Measurements from ENCODE around the gene SLCO1B1.

DNA sequence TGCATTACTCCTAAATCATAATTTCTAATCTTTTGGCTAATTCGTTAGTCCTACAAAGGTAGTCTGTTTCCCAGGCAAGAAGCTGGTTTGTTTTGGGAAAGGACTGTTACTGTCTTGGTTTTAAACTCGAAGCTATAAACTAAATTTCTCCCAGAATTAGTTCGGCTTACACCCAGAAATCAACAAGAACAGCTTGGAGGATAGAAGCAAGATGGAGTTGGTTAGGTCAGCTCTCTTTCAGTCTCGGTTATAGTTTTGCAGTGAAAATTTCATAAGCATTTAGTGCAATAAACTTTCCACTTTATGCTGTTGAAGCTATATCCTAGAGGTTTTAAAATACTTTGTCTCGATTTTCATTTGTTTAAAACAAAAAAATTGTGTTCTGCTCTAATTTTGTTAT is 103.4 kb downstream of the SLCO1B1 start:
- TF ChIP-seq, protein P1, sequence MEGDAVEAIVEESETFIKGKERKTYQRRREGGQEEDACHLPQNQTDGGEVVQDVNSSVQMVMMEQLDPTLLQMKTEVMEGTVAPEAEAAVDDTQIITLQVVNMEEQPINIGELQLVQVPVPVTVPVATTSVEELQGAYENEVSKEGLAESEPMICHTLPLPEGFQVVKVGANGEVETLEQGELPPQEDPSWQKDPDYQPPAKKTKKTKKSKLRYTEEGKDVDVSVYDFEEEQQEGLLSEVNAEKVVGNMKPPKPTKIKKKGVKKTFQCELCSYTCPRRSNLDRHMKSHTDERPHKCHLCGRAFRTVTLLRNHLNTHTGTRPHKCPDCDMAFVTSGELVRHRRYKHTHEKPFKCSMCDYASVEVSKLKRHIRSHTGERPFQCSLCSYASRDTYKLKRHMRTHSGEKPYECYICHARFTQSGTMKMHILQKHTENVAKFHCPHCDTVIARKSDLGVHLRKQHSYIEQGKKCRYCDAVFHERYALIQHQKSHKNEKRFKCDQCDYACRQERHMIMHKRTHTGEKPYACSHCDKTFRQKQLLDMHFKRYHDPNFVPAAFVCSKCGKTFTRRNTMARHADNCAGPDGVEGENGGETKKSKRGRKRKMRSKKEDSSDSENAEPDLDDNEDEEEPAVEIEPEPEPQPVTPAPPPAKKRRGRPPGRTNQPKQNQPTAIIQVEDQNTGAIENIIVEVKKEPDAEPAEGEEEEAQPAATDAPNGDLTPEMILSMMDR (IDR thresholded peaks at IDR 0.05; ENCODE audit: insufficient read depth, low read length) = no peak
- TF ChIP-seq SPI1 (IDR thresholded peaks at IDR 0.05; ENCODE audit: borderline replicate concordance, low read depth) = no peak
- no peak for TF ChIP-seq POLR2AphosphoS5 (IDR thresholded peaks at IDR 0.05; ENCODE audit: low read depth)
- no peak for TF ChIP-seq GABPA (IDR thresholded peaks at IDR 0.05; ENCODE audit: low read depth)
- TF ChIP-seq, protein P2, sequence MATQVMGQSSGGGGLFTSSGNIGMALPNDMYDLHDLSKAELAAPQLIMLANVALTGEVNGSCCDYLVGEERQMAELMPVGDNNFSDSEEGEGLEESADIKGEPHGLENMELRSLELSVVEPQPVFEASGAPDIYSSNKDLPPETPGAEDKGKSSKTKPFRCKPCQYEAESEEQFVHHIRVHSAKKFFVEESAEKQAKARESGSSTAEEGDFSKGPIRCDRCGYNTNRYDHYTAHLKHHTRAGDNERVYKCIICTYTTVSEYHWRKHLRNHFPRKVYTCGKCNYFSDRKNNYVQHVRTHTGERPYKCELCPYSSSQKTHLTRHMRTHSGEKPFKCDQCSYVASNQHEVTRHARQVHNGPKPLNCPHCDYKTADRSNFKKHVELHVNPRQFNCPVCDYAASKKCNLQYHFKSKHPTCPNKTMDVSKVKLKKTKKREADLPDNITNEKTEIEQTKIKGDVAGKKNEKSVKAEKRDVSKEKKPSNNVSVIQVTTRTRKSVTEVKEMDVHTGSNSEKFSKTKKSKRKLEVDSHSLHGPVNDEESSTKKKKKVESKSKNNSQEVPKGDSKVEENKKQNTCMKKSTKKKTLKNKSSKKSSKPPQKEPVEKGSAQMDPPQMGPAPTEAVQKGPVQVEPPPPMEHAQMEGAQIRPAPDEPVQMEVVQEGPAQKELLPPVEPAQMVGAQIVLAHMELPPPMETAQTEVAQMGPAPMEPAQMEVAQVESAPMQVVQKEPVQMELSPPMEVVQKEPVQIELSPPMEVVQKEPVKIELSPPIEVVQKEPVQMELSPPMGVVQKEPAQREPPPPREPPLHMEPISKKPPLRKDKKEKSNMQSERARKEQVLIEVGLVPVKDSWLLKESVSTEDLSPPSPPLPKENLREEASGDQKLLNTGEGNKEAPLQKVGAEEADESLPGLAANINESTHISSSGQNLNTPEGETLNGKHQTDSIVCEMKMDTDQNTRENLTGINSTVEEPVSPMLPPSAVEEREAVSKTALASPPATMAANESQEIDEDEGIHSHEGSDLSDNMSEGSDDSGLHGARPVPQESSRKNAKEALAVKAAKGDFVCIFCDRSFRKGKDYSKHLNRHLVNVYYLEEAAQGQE (IDR thresholded peaks at IDR 0.05; ENCODE audit: insufficient replicate concordance, low read depth) = no peak

All from HL-60 (cell line).